Stimulated activated CD4-positive, alpha-beta T cell treated with anti-CD3 and anti-CD28 coated beads, Interleukin-15, amount 100 ng/mL, for 1 hour (primary cell): ENCODE data around the gene TRAPPC10.

ENCODE experiments used
- DNase-seq, 2 donors: peaks; one replicate each; pipeline ENCODE4 v3.0.0-alpha.2; 2020; ENCODE audit warnings: low read depth in 1 of 2, low spot score in 1 of 2

The TRAPPC10 gene

DNA sequence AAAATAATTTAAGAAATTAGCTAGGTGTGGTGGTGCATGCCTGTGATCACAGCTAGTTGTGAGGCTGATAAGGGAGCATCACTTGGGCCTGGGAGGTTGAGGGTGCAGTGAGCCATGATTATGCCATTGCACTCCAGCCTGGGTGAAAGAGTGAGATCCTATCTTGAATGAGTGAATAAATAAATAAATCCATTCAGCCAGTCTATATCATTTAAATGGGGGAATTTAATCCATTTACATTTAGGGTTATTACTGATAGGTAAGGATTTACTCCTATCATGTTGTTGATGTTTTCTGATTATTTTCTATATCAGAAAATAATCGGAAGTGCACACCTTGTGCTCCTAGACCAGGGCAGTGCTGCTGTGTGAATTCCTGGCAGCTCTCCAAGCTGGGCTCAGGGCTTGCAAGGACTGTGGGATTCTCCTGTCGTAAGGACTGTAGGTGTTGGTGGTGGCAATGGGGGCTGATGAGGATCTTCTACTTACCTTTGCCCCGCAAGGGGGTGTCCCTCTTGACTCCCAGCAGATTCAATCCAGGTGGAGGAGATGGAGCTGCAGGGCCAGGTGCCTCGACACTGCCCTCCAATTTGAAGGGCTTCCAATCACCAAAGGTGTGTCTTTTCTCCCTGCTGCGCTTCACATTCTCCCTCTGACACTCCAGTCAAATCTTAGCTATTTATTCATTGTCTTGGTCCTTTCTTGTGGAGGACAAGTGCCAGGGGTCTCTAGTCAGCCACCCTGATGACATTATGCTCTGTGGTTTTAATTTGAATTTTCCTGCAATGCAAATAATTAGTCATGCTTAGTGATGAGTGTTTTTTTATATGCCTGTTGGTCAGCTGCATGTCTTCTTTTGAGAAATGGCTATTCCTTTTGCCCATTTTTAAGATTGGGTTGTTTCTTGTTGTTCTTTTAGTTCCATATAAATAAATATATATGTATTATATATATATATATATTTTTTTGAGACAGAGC is 14.1 kb upstream of the TRAPPC10 start:
- no peak for DNase-seq

DNA sequence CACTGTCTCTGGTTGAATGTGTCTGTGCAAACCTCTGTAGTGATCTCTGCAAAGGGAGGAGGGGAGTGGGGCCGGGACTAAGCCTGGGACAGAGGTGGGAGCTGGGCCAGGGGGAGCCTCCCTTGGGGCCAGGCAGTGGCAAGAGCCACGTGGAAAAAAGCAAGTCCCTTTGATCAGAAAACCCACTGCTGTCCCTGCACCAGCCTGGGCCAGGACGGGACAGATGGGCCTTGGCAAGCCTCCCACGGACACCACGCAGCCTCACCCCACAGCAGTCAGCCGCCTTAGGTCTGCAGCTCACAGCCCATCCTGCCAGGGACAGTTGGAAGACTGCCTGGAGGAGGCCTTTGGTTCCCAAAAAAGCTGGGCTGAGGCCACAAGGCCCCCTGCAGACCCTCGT is 11.7 kb upstream of the TRAPPC10 start:
- no peak for DNase-seq

- no peak for DNase-seq
These were observed 9.6 kb upstream of the TRAPPC10 start for GRCh38 chr21:44002511-44002910.

DNA sequence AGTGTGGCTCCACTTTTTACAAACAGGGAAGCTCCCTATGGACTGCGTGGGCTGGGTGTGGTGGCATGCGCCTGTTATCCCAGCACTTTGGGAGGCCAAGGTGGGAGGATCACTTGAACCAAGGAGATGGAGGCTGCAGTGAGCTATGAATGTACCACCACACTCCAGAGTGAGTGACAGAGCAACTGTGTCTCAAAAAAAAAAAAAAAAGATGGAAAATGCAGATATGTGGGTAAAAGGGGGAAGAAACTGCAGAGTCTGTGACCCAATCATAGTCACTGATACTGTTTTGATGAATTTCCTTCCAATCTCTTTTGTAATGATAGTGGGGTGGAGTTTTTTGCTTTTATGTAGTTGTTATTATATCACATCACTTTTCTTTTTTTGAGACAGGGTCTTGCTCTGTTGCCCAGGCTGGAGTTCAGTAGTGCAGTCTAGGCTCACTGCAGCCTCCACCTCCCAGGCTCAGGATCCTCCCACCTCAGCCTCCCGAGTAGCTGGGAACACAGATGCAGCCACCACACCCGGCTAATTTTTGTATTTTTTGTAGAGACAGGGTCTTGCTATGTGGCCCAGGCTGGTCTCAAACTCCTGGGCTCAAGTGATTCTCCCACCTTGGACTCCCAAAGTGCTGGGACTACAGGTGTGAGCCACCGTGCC is 8.7 kb upstream of the TRAPPC10 start:
- no peak for DNase-seq

GRCh38 chr21:44005071-44005470 is 7.0 kb upstream of the TRAPPC10 start:
- DNase-seq = no peak

DNA sequence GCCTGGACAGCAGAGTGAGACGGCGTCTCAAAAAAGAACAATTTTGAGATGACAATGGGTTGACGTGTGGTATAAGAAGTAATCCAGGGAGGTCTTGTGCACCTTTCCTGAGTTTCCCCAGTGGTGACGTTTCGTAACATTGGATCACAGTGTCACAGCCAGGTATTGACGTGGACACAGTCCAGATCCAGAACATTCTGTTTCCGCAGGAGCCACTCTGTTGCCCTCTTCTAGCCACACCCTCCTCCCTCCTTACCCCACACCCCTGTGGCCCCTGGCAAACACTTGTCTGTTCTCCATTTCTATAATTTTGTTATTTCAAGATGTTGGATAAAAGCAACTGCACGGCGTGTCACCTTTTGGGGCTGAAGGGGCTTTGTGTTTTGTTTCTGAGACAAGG is 6.5 kb upstream of the TRAPPC10 start:
- no peak for DNase-seq

- no peak for DNase-seq
These were observed 6.0 kb upstream of the TRAPPC10 start for GRCh38 chr21:44006017-44006619.

GRCh38 chr21:44006656-44007055 is 5.5 kb upstream of the TRAPPC10 start:
- no peak for DNase-seq

DNA sequence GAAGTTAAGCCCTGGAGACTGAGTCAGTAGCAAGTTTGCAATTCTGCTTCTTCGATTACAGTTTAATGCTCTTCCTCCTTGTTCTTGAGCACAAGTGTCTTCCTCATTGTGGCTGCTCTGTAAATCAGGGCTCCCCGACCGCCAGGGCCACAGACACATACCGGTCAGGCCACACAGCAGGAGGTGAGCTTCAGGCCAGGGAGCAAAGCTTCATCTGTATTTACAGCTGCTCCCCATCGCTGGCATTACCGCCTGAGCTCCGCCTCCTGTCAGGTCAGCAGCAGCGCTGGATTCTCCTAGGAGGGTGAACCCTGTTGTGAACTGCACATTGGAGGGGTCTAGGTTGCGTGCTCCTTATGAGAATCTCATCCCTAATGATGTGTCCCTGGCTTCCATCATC is 1.7 kb upstream of the TRAPPC10 start:
- DNase-seq = no peak

- DNase-seq = no peak
These were observed 986 bp upstream of the TRAPPC10 start for GRCh38 chr21:44011123-44011522.

- DNase-seq = peak; percentile 69 to 76
These were observed 618 bp downstream of the TRAPPC10 start for GRCh38 chr21:44012474-44013379.

- DNase-seq = peak in 1 of 2 donors; percentile 19
These were observed 1.4 kb downstream of the TRAPPC10 start for GRCh38 chr21:44013380-44014088.

DNA sequence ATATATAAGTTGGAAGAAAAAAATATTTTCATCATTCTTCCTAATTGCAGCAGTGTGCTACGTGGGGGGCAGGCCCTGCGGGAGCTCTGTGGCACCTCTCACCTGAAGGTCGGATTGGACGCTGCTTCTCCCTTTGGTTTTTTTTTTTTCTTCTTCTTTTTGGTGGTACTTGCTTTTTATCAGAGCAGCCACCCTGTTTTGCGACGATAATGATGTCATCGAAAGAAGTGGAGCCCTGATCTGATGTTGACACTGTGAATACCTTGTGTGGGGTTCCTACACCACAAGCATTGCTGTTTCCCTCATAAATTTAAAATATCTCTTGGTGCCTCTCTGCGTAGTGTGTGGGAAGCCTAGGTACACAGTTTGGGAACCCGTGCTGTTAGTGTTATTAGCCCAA is 5.5 kb downstream of the TRAPPC10 start:
- no peak for DNase-seq

GRCh38 chr21:44018127-44018526 is 6.0 kb downstream of the TRAPPC10 start:
- DNase-seq = no peak

GRCh38 chr21:44018813-44019567 is 6.9 kb downstream of the TRAPPC10 start:
- no peak for DNase-seq

DNA sequence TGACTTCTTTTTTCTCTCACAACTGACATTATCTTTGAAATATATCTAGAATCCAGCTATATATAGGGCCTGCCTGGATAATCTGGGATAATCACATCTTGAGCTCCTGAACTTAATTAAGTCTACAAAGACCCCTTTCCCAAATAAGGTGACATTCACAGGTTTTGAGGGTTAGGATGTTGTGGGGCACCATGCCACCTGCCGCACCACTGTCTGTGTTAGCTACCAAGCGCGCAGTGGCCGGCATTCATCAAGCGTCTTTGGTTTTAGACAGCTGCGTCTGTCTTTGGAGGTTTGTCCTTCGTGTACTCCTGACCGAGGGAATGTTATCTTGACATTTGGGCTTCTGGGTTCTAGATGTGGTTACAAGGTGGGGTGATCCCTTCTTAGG is 7.5 kb downstream of the TRAPPC10 start:
- DNase-seq = no peak

DNA sequence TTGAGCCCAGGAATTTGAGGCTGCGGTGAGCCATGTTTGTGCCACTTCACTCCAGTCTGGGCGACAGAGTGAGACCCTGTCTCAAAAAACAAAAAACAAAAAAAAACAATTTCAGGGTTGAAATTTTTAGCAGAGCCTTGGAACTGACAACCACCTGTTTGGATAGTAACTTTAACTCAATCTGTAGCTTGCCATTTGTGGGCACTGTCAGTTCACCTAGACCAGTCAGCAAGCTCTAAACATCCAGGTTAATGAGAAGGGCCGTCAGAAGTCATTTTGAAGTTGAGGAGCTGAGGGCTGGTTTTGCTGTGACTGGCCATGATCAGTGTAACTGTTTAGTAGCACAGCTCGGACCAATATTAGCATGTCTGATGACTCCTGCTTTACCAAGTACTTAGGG is 8.4 kb downstream of the TRAPPC10 start:
- no peak for DNase-seq

DNA sequence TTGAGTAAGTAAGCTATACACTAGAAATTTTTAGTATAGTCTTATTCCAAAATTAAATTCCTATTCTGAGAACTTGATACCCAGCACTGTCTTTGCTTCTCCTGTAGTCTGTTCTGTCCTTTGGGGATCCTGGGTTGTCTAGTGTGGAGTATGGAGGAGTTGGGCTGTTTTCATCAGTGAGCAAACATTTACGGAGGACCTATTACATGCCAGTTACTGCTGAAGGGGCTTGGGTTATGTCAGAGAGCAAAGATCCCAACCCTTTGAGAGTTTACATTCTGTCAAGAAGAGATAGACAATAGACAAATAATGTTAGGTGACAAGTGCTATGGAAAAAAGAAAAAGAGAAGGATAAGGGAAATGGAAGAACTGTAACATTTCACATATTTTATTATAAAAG is 9.0 kb downstream of the TRAPPC10 start:
- no peak for DNase-seq

DNA sequence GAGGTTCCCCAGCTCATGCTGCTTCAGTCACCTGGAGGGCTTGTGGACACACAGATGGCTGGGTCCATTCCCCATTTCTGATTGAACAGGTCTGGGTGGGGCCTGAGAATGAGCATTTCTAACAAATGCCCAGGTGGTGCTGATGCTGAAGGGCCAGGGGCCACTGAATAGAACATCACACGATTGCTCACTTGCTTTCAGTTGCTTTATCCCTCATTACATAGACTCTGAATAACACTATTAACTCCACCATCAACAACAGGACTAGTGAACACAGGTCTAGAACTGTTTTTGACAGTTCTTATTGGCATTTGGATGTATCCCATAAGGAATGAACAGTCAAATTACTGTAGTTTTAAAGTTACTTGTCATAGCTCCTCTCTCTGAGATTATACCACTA is 12.1 kb downstream of the TRAPPC10 start:
- DNase-seq = no peak

DNA sequence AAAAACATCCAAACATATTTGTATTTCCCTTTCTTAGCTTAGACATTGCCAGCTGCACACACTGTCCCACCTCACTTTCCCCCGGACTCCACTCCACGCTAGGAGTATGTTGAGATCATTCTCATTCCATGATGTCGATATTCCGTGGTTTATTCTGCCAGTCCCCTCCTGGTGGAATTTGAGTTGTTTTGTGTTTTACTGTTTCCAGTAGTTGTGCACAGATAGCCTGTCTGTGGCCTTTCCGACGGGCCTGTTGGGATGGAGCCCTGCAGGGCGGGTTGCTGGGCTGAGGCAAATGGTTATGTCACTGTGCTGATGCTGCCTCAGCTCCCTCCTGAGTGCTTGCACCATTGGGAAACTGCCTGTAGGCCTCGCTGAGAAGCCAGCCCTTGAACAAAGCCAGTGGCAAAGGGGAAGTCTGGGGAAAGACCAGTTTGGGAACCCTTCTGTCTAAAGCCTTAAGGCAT is 12.8 kb downstream of the TRAPPC10 start:
- DNase-seq = no peak
